ENCODE data around the gene SLX4. TPM values are rescaled to one million over a fixed set of nuclear protein-coding genes. Genes with fewer than 3 reads are reported as not detected.

SLX4 gene
- total RNA-seq, 1 donor from 2014 or later = 13.3 TPM

DNA sequence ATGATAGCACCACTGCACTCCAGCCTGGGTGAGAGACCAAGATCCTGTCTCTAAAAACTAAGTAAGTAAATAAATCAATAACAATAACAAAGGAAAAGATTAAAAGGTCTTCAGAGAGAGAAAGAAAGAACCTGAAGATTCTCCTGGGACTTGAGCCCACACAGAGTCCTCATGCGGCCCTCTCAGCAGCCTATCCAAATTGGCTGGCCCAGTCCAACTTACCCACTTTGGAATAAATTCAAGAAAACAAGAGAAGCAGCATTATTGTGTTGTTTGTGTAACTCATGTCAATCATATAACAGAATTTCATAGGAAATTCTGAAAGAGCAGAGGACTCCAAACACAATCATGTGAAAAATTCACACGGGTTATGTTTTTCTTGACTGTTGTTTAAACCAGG lies 3.8 kb downstream of the SLX4 start:
- H3K4me1 Mint-ChIP-seq (ENCODE audit: unreplicated experiment) = peaks cover 20% of the 10 kb centered on the region
- no peak for DNase-seq (ENCODE audit: extremely low spot score, unreplicated experiment)
- no peak overlapping the region for H3K27ac Mint-ChIP-seq
- no peak overlapping the region for H3K4me3 Mint-ChIP-seq
- peaks cover 7% of the 10 kb centered on the region for H3K36me3 Mint-ChIP-seq
- H3K9me3 Mint-ChIP-seq = no peaks in the 10 kb centered on the region
- H3K27me3 Mint-ChIP-seq = no peaks in the 10 kb centered on the region
- TF ChIP-seq, protein P1, sequence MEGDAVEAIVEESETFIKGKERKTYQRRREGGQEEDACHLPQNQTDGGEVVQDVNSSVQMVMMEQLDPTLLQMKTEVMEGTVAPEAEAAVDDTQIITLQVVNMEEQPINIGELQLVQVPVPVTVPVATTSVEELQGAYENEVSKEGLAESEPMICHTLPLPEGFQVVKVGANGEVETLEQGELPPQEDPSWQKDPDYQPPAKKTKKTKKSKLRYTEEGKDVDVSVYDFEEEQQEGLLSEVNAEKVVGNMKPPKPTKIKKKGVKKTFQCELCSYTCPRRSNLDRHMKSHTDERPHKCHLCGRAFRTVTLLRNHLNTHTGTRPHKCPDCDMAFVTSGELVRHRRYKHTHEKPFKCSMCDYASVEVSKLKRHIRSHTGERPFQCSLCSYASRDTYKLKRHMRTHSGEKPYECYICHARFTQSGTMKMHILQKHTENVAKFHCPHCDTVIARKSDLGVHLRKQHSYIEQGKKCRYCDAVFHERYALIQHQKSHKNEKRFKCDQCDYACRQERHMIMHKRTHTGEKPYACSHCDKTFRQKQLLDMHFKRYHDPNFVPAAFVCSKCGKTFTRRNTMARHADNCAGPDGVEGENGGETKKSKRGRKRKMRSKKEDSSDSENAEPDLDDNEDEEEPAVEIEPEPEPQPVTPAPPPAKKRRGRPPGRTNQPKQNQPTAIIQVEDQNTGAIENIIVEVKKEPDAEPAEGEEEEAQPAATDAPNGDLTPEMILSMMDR (conservative IDR thresholded peaks at IDR 0.05) = no peak

DNA sequence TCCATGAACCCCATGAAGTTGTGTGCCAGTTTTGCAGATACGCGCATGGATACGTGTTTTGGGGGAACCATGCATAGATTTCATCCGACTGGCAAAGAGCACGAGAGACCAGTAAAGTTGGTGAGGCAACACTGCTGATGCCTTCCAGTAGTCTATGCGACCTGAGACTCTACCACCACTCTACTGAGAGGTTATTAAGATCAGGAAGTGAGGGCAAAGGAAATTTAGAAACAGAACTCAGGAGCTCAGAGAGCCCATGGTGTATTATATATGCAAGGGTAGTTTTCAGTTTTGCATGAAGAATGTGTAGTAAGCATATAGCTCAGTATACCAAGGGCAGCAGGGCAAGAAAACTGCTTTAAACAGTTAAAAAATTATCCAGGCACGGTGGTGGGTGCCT lies 4.2 kb downstream of the SLX4 start:
- Mint-ChIP-seq H3K4me1 (ENCODE audit: unreplicated experiment) (peaks cover 18% of the 10 kb centered on the region), H3K36me3 (peaks cover 5% of the 10 kb centered on the region), H3K9me3 (no peaks in the 10 kb centered on the region), H3K27ac (no peak overlapping the region), H3K27me3 (no peaks in the 10 kb centered on the region), H3K4me3 (no peak overlapping the region)
- TF ChIP-seq, protein P1 (conservative IDR thresholded peaks at IDR 0.05) = no peak
- no peak for DNase-seq (ENCODE audit: extremely low spot score, unreplicated experiment)

DNA sequence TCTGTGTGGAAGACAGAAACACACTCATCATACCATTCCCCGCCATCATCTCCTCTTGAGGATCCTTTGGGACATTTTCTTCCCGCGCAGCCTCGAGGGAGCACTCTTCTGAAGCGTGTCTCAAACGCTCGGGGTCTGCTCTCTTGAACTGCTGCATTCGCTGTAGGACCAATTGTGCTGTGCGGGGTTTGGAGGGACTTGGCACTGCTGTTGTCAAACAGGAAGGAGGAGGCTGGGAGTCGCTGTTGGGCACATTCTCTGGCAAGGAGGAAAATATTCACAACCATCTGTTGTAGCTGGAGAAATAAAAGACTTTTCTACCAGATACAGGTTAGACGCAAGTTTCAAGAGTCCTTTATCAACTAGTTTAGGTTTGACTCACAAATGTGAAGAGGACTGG lies 5.0 kb downstream of the SLX4 start:
- no peak overlapping the region for H3K4me3 Mint-ChIP-seq
- H3K27me3 Mint-ChIP-seq = no peaks in the 10 kb centered on the region
- no peak for DNase-seq (ENCODE audit: extremely low spot score, unreplicated experiment)
- H3K9me3 Mint-ChIP-seq = no peaks in the 10 kb centered on the region
- H3K4me1 Mint-ChIP-seq (ENCODE audit: unreplicated experiment) = peaks cover 14% of the 10 kb centered on the region
- H3K27ac Mint-ChIP-seq = no peak overlapping the region
- TF ChIP-seq, protein P1 (conservative IDR thresholded peaks at IDR 0.05) = no peak
- peaks cover 11% of the 10 kb centered on the region for H3K36me3 Mint-ChIP-seq

DNA sequence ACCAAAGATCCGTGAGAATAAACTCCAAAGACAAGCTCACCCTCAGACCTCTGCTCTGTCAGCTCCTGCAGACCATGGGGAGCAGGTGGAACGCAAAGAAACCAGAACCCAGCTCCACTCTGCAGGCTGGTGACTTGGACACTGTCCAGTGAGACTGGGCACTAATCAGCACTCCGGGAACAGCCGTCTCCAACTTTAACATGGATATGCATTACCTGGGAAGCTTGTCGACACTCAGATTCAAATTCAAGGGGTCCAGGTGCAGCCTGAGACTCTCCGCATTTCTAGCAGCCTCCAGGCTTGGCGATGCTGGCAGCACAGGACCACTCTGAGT lies 9.1 kb downstream of the SLX4 start:
- DNase-seq (ENCODE audit: extremely low spot score, unreplicated experiment) = no peak
- H3K27me3 Mint-ChIP-seq = no peaks in the 10 kb centered on the region
- TF ChIP-seq, protein P1 (conservative IDR thresholded peaks at IDR 0.05) = no peak
- no peaks in the 10 kb centered on the region for H3K9me3 Mint-ChIP-seq
- no peaks in the 10 kb centered on the region for H3K4me1 Mint-ChIP-seq (ENCODE audit: unreplicated experiment)
- no peak overlapping the region for H3K27ac Mint-ChIP-seq
- peaks cover 28% of the 10 kb centered on the region for H3K36me3 Mint-ChIP-seq
- H3K4me3 Mint-ChIP-seq = no peak overlapping the region

DNA sequence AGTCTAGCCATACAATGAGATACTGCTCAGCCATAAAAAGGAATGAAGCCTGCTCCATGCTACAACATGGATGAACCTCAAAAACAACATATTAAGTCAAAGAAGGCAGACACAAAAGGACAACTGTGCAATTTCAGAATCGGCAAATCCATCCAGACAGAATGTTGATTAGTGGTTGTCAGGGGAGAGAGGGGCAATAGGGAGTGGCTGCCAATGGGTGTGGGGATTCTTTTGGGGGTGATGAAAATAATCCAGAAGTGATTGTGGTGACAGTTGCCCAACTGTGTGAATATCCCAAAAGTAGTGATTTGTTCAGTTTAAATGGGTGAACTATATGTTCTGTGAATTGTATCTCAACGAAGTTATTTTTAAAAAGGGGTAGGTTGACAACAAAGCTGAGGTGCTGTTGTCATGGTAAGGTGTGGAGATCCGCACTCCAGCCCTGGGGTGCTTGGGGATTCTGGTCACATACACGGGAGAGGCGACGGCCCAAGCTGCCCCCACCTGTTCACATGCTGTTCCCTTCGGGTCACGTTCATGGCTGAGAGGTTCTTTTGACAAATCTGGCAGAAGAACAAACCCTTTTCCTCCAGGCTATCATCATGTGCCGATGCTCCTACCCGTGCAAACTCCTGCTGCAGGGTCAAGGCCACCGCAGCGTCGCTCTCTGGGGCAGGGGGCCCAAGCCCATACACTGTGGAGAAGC lies 9.6 kb downstream of the SLX4 start:
- Mint-ChIP-seq H3K4me3 (no peak overlapping the region), H3K4me1 (ENCODE audit: unreplicated experiment) (no peaks in the 10 kb centered on the region), H3K27me3 (no peaks in the 10 kb centered on the region), H3K36me3 (peaks cover 28% of the 10 kb centered on the region), H3K27ac (no peak overlapping the region), H3K9me3 (no peaks in the 10 kb centered on the region)
- DNase-seq (ENCODE audit: extremely low spot score, unreplicated experiment) = no peak
- TF ChIP-seq, protein P1 (conservative IDR thresholded peaks at IDR 0.05) = no peak

DNA sequence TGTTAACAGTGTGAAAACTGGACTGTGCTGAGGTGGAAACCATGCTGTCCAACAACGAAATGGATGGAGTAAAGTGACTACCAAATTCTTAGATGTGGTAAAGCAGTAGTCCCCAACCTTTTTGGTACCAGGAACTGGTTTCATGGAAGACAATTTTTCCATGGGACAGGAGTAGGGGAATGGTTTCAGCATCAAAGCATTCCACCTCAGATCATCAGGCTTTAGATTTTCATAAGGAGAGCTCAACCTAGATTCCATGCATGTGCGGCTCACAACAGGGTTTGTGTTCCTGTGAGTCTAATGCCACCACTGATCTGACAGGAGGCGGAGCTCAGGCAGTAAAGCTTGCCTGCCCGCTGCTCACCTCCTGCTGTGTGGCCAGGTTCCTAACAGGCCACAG lies 11.5 kb downstream of the SLX4 start:
- no peaks in the 10 kb centered on the region for H3K27me3 Mint-ChIP-seq
- H3K4me1 Mint-ChIP-seq (ENCODE audit: unreplicated experiment) = no peaks in the 10 kb centered on the region
- H3K4me3 Mint-ChIP-seq = no peak overlapping the region
- H3K36me3 Mint-ChIP-seq = peaks cover 28% of the 10 kb centered on the region
- H3K27ac Mint-ChIP-seq = no peak overlapping the region
- H3K9me3 Mint-ChIP-seq = no peaks in the 10 kb centered on the region
- TF ChIP-seq, protein P1 (conservative IDR thresholded peaks at IDR 0.05) = no peak
- DNase-seq (ENCODE audit: extremely low spot score, unreplicated experiment) = no peak

All from type B pancreatic cell (in vitro differentiated cells).